ENCODE results near the gene FTH1.
"Not testable (repeated sequence)": the region's sequence is repeated elsewhere in the genome, so short reads cannot be mapped to it uniquely, and the experiment has no call there.

Gene FTH1

GRCh38 chr11:61978703-61979661, 11.5 kb upstream of the FTH1 start:
- no peak for DNase-seq (ENCODE audit: low spot score)
- no peak for FAIRE-seq

GRCh38 chr11:61976813-61977475, 9.5 kb upstream of the FTH1 start:
- no peak for DNase-seq (ENCODE audit: low spot score)
- no peak for FAIRE-seq

- DNase-seq (ENCODE audit: low spot score) (no peak), FAIRE-seq (no peak)
These were observed 9.0 kb upstream of the FTH1 start for GRCh38 chr11:61976420-61976800.

GRCh38 chr11:61975638-61976419, 8.4 kb upstream of the FTH1 start:
- FAIRE-seq: no peak
- no peak for DNase-seq (ENCODE audit: low spot score)

GRCh38 chr11:61974766-61975631, 7.6 kb upstream of the FTH1 start:
- FAIRE-seq: no peak

GRCh38 chr11:61973476-61974162, 6.2 kb upstream of the FTH1 start:
- no peak for FAIRE-seq
- DNase-seq (ENCODE audit: low spot score): no peak

More at GRCh38 chr11:61974766-61975631, 7.6 kb upstream of the FTH1 start:
- DNase-seq (ENCODE audit: low spot score): no peak

- no peak for DNase-seq (ENCODE audit: low spot score)
- FAIRE-seq: no peak
These were observed 5.4 kb upstream of the FTH1 start for GRCh38 chr11:61972672-61973475.

GRCh38 chr11:61972112-61972671, 4.8 kb upstream of the FTH1 start:
- no peak for DNase-seq (ENCODE audit: low spot score)
- FAIRE-seq: no peak

- FAIRE-seq (no peak), DNase-seq (ENCODE audit: low spot score) (peak; percentile 94)
These were observed 4.0 kb upstream of the FTH1 start for GRCh38 chr11:61971248-61972111.

GRCh38 chr11:61969838-61970662, 2.6 kb upstream of the FTH1 start:
- FAIRE-seq: no peak

GRCh38 chr11:61969391-61969758, 1.9 kb upstream of the FTH1 start:
- DNase-seq (ENCODE audit: low spot score): no peak
- no peak for FAIRE-seq

More at GRCh38 chr11:61969838-61970662, 2.6 kb upstream of the FTH1 start:
- no peak for DNase-seq (ENCODE audit: low spot score)

- no peak for DNase-seq (ENCODE audit: low spot score)
- no peak for FAIRE-seq
These were observed 1.4 kb upstream of the FTH1 start for GRCh38 chr11:61968758-61969390.

GRCh38 chr11:61967924-61968757, 707 bp upstream of the FTH1 start:
- FAIRE-seq (no peak), DNase-seq (ENCODE audit: low spot score) (peak; percentile 35)

- DNase-seq (ENCODE audit: low spot score): no peak
- FAIRE-seq: no peak
These were observed 709 bp downstream of the FTH1 start for GRCh38 chr11:61966734-61967115.

GRCh38 chr11:61964666-61965271, 2.7 kb downstream of the FTH1 start:
- FAIRE-seq; DNase-seq (ENCODE audit: low spot score): not testable (repeated sequence)

Measured in urothelium cell line (cell line).